GDM1 (cell line): ENCODE results near the gene CEACAM19.
"Not testable (repeated sequence)": the region's sequence is repeated elsewhere in the genome, so short reads cannot be mapped to it uniquely, and the experiment has no call there.

Experiments used
- DNase-seq: peaks from one replicate; lab custom pipeline; 2025; lab: John Stamatoyannopoulos, UW

CEACAM19 gene

DNA sequence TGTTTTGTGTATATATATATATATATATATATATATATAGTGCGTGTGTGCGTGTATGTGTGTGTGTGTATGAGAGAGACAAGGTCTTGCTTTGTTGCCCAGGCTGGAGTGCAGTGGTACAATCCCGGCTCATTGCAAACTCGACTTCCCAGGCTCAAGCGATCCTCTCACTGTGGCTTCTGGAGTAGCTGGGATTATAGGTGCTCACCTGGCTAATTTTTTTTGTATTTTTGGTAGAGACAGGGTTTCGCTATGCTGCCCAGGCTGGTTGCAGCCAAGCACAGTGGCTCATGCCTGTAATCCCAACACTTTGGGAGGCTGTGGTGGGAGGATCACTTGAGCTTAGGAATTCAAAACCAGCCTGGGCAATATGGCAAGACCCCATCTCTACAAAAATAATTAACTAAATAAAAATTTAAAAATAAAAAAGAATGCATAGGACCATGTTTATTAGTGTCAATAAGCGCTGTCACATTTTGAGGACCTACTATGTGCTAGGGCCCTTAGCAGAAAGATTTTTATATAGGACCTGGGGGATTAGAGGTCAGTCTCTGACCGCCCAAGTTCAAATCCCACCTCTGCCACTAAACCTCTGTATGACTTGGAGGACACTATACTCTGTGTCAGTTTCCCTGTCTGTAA, 25.8 kb upstream of the CEACAM19 start:
- no peak for DNase-seq

DNA sequence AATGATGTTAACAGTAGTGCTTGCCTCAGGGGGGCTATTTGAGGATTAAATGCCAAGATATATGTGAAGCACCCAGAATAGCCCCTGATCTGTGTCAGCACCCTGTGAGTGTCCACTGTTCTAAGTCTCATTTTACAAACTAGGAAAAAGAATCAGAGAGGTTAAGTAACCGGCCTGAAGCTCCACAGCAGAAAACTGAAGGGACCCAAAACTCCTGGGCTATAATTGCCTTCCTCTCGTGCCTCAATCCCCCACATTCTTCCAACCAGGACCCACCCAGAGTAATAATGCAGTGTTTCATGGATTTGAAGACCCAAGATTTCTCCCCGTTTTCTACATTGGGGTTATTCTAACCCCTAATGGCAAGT, 25.2 kb upstream of the CEACAM19 start:
- no peak for DNase-seq

DNA sequence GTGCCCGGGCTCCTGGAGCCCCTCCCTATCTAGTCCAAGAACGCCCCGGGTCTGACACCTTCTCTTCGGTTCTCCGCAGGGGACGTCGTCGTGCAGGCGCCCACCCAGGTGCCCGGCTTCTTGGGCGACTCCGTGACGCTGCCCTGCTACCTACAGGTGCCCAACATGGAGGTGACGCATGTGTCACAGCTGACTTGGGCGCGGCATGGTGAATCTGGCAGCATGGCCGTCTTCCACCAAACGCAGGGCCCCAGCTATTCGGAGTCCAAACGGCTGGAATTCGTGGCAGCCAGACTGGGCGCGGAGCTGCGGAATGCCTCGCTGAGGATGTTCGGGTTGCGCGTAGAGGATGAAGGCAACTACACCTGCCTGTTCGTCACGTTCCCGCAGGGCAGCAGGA, 24.1 kb upstream of the CEACAM19 start:
- no peak for DNase-seq

DNA sequence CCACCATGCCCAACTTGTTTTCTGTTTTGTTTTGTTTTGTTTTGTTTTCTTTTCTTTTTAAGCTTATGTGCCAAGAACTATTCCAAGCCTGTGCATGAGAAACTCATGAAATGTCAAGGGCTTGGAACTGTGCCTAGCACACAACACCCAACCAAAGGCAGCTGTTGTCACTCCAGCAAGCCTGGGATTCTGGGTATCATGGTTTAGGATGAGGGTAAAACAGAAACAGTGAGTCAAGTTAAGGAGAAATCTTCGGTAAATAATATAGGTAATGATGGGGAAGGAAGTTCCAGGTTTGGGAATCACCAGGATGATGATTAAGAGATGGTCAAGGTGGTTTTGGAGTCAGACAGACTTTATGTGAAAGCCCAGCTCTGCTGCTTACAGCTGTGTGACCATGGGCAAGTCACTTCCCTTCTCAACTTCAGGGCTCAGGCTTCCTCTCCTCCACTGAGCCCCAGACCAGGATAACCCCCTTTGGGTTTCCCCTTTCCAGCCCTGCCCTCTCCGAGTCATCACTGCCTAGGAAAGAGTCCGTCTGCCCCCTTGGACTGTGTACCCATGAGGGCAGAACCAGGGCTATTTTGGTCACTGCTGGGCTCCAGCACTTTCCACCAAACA, 22.5 kb upstream of the CEACAM19 start:
- no peak for DNase-seq

DNA sequence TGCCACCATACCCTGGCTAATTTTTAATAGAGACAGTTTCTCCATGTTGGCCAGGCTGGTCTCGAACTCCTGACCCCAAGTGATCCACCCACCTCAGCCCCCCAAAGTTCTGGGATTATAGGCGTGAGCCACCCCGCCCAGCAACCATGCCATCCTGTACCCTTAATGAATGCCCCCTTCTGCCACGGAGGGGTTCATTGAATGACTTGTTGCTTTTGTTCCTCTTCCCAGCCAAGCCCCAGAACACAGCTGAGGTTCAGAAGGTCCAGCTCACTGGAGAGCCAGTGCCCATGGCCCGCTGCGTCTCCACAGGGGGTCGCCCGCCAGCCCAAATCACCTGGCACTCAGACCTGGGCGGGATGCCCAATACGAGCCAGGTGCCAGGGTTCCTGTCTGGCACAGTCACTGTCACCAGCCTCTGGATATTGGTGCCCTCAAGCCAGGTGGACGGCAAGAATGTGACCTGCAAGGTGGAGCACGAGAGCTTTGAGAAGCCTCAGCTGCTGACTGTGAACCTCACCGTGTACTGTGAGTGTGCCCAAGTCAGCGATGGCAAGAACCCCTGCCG, 21.6 kb upstream of the CEACAM19 start:
- no peak for DNase-seq

DNA sequence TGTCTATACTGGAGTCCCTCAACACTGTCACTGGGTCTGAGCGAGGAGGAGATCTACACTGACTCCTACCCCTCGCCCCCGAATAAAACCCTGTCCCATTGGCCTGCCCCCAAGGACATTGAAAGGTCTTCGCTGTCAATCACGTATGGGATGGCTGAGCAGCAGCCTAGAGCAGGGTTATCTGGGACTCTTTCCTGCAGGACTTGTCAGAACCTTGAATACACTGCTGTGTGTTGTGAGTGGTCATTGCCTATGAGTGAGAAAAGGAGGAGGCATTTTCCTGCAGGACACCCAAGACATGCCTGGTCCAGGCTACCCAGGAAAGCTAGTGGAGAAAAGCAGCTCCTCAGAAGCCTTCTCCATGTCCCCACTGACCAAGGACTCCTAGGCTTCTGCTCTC, 17.9 kb upstream of the CEACAM19 start:
- no peak for DNase-seq

DNA sequence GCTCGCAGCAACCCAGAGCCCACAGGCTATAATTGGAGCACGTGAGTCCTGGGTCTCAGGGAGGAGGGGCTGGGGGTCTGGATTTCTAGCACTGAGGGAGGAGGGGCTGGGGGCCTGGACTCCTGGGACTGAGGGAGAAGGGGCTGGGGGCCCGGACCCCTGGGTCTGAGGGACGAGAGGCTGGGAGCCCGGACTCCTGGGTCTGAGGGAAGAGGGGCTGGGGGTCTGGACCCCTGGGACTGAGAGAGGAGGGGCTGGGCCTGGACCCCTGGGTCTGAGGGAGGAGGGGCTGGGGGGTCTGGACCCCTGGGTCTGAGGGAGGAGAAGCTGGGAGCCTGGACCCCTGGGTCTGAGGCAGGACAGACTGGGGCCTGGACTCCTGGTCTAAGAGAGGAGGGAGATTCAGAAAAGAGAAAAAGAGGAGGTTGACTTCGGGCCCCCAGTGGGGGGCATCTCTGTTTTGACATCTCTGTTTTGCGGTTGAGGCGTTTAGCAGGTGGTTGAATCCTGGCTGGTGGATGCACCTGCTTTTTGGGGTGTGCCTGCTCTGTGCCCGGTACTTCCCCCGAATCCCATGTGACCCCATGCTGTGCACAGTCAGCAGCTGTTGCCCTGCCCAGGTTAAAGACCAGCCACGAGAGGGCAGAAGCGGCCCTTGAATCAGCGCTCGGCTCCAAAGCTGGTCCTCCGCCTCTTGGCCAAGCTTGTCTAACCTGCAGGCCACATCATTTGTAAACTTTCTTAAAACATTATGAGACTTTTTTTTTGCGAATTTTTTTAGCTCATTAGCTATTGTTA, 17.1 kb upstream of the CEACAM19 start:
- DNase-seq, result no peak

DNA sequence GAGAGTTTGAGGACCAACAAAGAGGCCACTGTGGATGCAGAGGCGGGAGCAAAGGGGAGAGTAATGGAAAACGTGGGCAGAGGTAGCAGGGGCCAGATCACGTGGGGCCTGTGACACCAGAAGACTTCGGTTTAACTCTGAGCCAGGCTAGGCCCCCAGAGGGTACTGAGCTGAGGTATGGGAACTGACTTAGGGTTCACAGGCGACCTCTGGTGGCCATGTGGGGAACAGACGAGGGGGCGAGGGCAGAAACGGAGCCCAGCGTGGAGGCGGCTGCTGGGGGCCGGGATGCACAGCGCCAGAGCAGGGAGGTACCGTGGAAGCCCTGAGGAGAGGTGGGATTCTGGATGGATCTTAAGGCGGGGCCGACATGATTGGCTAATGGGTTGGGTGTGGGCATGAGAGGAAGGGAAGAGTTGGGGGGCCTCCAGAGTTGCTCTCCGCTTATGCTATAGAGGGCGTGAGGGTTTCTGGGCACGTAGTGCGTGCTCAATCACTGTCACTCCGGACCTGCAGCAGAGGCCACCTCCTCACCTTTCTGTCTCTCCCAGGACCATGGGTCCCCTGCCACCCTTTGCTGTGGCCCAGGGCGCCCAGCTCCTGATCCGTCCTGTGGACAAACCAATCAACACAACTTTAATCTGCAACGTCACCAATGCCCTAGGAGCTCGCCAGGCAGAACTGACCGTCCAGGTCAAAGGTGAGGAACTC, 13.9 kb upstream of the CEACAM19 start:
- DNase-seq, result peak; percentile 48

DNA sequence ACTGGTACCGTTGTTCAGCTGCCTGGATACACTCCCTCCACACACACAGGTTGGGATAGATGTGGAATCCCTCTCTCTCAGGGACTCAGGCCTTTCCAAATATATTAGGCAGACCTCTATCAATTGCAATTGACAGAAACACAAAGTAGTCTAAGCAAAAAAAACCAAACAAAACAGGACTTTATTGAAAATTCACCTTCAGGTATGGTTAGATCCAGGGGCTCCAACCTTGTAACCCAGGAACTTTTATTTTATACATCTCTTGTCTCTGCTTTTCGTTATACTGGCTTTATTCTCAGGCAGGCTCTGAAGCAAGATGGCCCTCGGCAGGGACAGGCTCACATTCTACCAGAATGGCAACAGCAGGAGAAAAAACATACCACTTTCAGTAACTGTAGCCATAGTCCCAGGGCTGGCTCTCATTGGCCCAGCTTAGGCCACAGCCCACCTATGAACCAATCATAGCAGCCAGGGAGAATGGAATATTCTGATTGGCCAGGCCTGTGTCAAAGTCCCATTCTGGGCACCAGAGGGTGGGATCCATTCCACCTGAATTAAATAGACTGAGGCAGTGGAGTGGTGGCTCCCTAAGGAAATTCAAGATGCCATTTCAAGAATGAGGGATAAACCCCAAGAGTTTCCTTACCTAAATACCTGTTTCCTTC, 13.1 kb upstream of the CEACAM19 start:
- DNase-seq, result no peak

DNA sequence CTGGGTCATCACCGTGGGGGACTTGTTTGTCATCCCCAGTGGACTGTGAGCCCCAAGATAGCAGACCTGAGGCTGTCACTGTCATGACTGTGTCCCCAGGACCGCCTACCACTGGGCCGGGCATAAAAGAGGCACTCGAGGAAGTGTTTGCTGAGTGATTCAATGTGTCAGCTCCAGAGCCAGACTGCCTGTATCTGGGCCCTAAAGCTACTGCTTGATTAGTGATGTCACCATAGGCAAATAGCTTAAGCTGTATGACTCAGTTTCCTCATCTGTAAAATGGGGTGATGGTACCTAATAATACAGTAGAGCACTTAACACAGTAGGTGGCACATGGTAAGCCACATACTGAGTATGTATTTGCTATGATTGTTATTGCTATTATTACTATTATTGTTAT, 11.2 kb upstream of the CEACAM19 start:
- DNase-seq, result no peak

DNA sequence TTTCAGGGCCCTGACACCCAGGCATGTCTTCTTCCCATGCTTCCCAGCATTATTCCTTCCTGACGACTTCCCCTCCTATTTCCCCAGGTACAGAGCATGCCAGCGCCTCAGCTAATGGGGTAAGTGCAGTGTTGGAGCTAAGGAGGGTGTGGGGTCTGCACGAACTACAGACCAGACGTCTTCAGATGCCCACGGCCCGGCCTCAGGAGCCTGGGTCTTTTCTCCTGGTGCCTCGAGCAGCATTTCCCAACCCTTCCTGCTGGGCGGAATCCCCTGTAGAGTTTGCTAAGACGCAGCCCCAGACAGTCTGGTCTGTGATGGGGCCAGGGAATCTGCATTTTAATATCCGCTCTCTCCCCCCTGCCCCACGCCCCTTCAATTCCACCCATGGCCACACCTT, 10.1 kb upstream of the CEACAM19 start:
- no peak for DNase-seq

DNA sequence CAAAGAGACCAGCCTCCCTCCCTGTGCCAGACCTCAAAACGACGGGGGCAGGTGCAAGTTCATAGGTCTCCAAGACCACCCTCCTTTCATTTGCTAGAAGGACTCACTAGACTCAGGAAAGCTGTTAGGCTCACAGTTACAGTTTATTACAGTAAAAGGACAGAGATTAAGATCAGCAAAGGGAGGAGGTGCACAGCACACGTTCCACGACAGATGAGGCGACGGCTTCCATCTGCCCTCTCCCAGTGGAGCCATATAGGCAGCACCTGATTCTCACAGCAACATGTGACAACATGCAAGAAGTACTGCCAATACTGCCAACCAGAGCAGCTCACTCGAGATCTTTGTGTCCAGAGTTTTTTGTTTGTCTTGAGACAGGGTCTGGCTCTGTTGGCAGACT, 9.4 kb upstream of the CEACAM19 start:
- DNase-seq, result no peak

DNA sequence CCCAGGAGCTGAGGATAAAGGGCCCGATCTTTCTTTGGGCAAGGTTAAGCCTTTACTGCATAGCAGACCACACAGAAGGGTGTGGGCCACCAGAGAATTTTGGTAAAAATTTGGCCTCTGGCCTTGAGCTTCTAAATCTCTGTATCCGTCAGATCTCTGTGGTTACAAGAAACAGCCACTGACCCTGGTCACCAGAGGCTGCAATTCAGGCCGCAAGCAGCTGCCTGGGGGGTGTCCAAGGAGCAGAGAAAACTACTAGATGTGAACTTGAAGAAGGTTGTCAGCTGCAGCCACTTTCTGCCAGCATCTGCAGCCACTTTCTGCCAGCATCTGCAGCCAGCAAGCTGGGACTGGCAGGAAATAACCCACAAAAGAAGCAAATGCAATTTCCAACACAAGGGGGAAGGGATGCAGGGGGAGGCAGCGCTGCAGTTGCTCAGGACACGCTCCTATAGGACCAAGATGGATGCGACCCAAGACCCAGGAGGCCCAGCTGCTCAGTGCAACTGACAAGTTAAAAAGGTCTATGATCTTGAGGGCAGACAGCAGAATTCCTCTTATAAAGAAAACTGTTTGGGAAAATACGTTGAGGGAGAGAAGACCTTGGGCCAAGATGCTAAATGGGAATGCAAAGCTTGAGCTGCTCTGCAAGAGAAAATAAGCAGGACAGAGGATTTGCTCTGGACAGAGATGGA, 8.4 kb upstream of the CEACAM19 start:
- no peak for DNase-seq

DNA sequence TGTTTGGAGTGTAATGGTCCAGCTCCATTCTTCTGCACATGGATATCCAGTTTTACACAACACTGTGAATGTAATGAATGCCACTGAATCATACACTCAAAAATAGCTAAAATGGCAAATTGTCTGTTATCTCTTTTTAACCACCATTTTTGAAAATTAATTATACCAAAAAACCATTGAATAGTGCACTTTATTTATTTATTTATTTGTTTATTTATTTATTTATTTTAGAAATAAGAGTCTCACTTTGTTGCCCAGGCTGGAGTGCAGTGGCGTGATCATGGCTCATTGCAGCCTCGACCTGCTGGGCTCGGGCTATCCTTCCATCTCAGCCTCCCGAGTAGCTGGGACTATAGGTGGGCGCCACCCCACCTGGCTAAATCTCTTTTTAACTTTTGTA, 7.3 kb upstream of the CEACAM19 start:
- no peak for DNase-seq

DNA sequence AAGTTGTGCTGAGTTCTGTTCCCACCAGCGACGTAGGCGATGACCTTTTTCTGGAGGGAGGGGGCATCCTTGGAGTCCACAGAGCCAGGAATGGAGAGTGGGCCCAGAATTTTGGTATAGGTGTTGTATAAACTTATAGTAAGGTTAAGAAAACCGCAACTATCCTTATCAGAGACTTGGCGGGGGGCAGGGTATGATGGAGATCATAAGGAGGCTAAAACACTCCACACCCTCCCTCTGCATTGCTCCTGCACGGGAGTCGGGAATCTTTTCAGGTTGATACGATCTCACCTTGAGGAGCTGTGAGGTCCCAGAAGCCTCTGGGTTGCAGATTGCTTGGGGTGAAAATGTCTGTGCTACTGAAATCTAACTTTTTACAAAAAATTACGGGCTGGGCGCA, 6.3 kb upstream of the CEACAM19 start:
- no peak for DNase-seq

DNA sequence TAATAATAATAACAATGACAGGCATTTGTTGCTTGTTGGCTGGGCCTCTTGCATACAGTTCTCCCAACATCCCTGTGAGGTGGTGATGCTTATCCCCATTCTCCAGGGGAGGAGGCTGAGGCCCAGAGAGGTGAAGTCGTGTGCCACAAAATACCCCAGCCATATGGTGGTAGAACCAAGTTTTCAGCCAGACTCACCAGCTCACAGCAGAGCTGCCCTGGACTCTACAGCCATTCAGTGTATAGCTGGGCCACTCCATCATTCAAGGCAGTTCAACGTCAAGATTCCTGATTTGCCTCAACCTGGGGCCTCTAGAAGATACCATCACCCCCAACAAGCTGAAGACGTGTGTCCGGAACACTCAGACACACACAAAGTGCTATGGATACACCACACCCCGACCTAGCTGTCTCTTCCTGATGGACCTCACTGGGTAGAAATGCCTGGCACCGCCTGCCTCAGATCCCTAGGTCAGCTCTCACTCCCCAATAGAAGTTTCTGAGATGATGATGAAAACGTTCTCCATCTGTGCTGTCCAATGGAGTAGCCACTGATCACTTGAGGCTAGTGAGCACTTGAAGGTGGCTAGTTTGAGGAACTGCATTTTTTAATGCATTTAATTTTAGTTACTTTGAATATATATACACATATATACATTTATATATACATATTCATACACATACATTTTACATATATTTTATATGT, 4.3 kb upstream of the CEACAM19 start:
- DNase-seq, result no peak

DNA sequence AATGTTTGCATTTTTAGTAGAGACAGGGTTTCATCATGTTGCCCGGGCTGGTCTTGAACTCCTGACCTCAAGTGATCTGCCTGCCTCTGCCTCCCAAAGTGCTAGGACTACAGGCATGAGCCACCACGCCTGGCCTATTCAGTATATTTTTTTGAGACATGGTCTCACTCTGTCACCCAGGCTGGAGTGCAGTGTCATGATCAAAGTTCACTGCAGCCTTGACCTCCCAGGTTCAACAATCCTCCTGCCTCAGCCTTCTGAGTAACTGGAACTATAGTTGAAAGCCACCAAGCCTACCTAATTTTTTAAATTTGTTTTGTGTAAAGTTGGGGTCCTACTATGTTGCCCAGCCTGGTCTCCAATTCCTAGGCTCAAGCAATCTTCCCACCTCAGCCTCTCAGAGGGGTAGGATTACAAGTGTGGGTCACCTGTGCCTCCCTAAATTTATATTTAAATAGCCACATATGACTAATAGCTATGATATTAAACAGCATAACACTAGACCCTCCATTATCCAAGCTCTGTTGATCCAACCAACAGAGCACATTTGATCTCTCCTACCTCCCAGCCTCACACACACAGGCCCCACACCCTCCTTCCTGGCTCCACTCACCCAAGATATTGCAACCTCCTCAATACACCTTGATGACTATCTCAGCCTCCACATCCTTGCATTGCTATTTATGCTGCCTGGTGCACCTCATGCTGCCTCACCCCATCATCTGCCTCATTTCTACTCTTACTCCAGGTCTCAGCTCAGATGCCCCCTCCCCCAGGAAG, 2.1 kb upstream of the CEACAM19 start:
- DNase-seq, result no peak

DNA sequence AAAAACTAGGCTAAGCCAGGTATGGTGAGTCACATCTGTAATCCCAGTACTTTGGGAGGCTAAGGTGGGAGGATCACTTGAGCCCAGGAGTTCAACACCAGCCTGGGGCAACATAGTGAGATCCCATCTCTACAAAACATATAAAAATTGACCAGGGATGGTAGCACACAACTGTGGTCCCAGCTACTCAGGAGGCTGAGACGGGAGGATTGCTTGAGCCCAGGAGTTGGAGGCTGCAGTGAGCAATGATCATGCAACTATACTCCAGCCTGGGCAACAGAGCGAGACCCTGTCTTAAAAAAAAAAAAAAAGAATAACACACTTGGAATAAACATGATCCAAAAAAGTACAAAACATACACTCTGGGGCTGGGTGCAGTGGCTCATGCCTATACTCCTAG, 1.3 kb upstream of the CEACAM19 start:
- DNase-seq, result not testable (repeated sequence)

DNA sequence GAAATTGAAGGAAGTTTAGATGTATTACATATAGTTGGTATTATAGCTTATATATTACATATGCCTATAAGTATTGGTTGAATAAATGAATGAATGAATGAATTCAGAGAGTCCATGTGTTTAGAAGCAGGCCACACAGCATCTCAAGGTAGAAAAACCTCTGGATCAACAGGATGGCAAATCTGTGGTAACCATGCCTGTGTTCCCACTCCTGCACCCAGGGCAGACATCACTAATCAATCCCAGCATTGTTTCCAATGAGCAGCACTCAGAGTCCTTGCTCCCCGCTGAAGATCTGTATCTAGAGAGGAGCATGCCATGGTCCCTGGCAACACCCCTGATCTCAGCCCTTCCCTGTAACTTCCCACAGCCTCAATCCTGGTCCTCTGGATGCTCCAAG, 944 bp downstream of the CEACAM19 start:
- DNase-seq, result no peak

DNA sequence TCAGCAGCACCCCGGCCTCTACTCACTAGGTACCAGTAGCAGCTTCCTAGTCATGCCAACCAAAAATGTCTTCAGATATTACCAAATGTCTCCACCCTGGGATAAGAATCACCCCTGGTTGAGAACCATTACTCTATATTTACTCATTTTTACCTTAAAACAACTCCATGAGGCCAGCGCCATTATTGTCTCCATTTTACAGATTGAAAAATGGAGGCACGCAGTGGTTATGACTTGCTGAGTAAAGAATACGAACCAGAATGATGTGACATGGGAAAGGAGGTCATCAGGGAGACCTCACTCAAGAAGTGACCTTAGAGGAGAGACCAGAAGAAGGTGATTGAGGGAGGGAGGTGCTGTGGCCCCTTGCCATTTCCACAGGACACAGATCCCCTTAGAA, 2.2 kb downstream of the CEACAM19 start:
- DNase-seq, result no peak
